HG02973 (cell line): ENCODE results near the gene NDUFA3.
"Not testable (repeated sequence)": the region's sequence is repeated elsewhere in the genome, so short reads cannot be mapped to it uniquely, and the experiment has no call there.

ENCODE experiments used
- ATAC-seq: cut with Tn5 transposase; IDR thresholded peaks from one replicate; pipeline ENCODE4 v1.9.1; 2021; ENCODE audit warnings: moderate library complexity; ENCODE audit not compliant: unreplicated experiment

The NDUFA3 gene

GRCh38 chr19:54102421-54103169, at the start of gene NDUFA3:
Gene NDUFA3 (plus strand): TSS chr19:54102855. CDS start chr19:54102879, 24 bp downstream.
- peak; percentile 93 for ATAC-seq

GRCh38 chr19:54062643-54063042, 40.0 kb upstream of the NDUFA3 start:
- no peak for ATAC-seq

GRCh38 chr19:54063350-54064116, 39.1 kb upstream of the NDUFA3 start, which contains the start of gene VSTM1:
Gene VSTM1 (minus strand): TSS chr19:54063897. CDS start chr19:54063777, 120 bp downstream.
- no peak for ATAC-seq

- no peak for ATAC-seq
Measured at GRCh38 chr19:54069470-54069869, 33.2 kb upstream of the NDUFA3 start.

- no peak for ATAC-seq
Measured at GRCh38 chr19:54073829-54074228, 28.8 kb upstream of the NDUFA3 start.

- ATAC-seq: no peak
Measured at GRCh38 chr19:54074851-54075250, 27.8 kb upstream of the NDUFA3 start.

- no peak for ATAC-seq
Measured at GRCh38 chr19:54077334-54077733, 25.3 kb upstream of the NDUFA3 start.

- no peak for ATAC-seq
Measured at GRCh38 chr19:54081032-54081431, 21.6 kb upstream of the NDUFA3 start, which contains the start of gene TARM1. Gene TARM1 (minus strand): TSS chr19:54081365. CDS start chr19:54081340, 25 bp downstream.

GRCh38 chr19:54084410-54084809, 18.2 kb upstream of the NDUFA3 start:
- ATAC-seq: no peak

- no peak for ATAC-seq
Measured at GRCh38 chr19:54094426-54095000, 8.1 kb upstream of the NDUFA3 start.

- ATAC-seq: no peak
Measured at GRCh38 chr19:54095136-54095858, 7.4 kb upstream of the NDUFA3 start.

GRCh38 chr19:54095859-54096616, 6.6 kb upstream of the NDUFA3 start:
- not testable (repeated sequence) for ATAC-seq

- no peak for ATAC-seq
Measured at GRCh38 chr19:54096617-54097106, 6.0 kb upstream of the NDUFA3 start.

GRCh38 chr19:54099190-54099902, 3.3 kb upstream of the NDUFA3 start:
- no peak for ATAC-seq

GRCh38 chr19:54099903-54100255, 2.8 kb upstream of the NDUFA3 start:
- not testable (repeated sequence) for ATAC-seq

GRCh38 chr19:54100561-54100960, 2.1 kb upstream of the NDUFA3 start, which contains the start of gene OSCAR:
Gene OSCAR (minus strand): TSS chr19:54100803. CDS start chr19:54100792, 11 bp downstream.
- no peak for ATAC-seq

GRCh38 chr19:54104998-54105715, 2.5 kb downstream of the NDUFA3 start:
- no peak for ATAC-seq

GRCh38 chr19:54105796-54106195, 3.1 kb downstream of the NDUFA3 start:
- no peak for ATAC-seq

- no peak for ATAC-seq
Measured at GRCh38 chr19:54106716-54107115, 4.1 kb downstream of the NDUFA3 start.
